Gastroesophageal sphincter (tissue), 4 donors: ENCODE measurements around the gene GALNT5. TPM values are rescaled to one million over a fixed set of nuclear protein-coding genes. Genes with fewer than 3 reads are reported as not detected.

ENCODE experiments used
- ATAC-seq: fragments of 150-250 bp; one replicate; pipeline ENCODE4 v1.9.1; 2016; ENCODE audit warnings: mild to moderate bottlenecking, moderate library complexity
- H3K27ac ChIP-seq, 4 donors: fragments of 200-600 bp; sonication (generic) in 3 of 4; 1 replicate in 3 of 4; 2 replicates in 1 of 4; pipeline ENCODE4 v1.5.1; 2016 to 2019
- H3K27me3 ChIP-seq: fragments of 200-600 bp; sonication (generic); one replicate; pipeline ENCODE4 v1.5.1; 2019
- H3K36me3 ChIP-seq, 2 donors: fragments of 200-600 bp; sonication (generic); one replicate each; pipeline ENCODE4 v1.5.1; 2019; ENCODE audit warnings: control low read depth in 1 of 2
- H3K4me1 ChIP-seq, 3 donors: fragments of 200-600 bp; sonication (generic); 1 replicate in 2 of 3; 2 replicates in 1 of 3; pipeline ENCODE4 v1.5.1; 2016 to 2019; ENCODE audit warnings: control low read depth in 2 of 3
- H3K4me3 ChIP-seq, 2 donors: fragments of 200-600 bp; sonication (generic); one replicate each; pipeline ENCODE4 v1.5.1; 2019; ENCODE audit warnings: mild to moderate bottlenecking in 1 of 2, moderate library complexity in 1 of 2
- H3K9me3 ChIP-seq, 3 donors: fragments of 200-600 bp; sonication (generic); one replicate each; pipeline ENCODE4 v1.5.1; 2017 to 2019; ENCODE audit warnings: control low read depth in 2 of 3
- EP300 ChIP-seq: sonication (generic); formaldehyde crosslinking; IDR thresholded peaks from one replicate; pipeline ENCODE4 v1.6.1; 2017; ENCODE audit warnings: antibody characterized with exemption, mild to moderate bottlenecking
- POLR2A ChIP-seq, 2 donors: fragments of 450-650 bp; IDR thresholded peaks; one replicate each; pipeline ENCODE4 v1.6.1; 2017; ENCODE audit warnings: antibody characterized with exemption in 2 of 2, mild to moderate bottlenecking in 2 of 2, moderate library complexity in 1 of 2
- POLR2AphosphoS5 ChIP-seq: sonication (generic); formaldehyde crosslinking; IDR thresholded peaks from one replicate; pipeline ENCODE4 v1.6.1; 2017; ENCODE audit warnings: antibody characterized with exemption
- WGBS, 2 donors: methylation state at CpG; one replicate each; pipeline ENCODE4 v1.1.5; 2018; ENCODE audit warnings: low coverage in 1 of 2; 5-methylcytosine and 5-hydroxymethylcytosine counted together
- total RNA-seq, 4 donors: library from RNA; depleted of rRNA; stranded (reverse); fragments of >200 nt; gene quantifications; one replicate each; pipeline ENCODE4 v1.1.0, GENCODE V29; 2016
- TF ChIP-seq, protein P1 (sequence below), 4 experiments: fragments of 200-600 bp in 2 of 4; fragments of 450-650 bp in 2 of 4; sonication (generic) in 1 of 4; IDR thresholded peaks; one replicate each; pipeline ENCODE4 v1.5.1; 2017 to 2019; ENCODE audit warnings: antibody characterized with exemption in 4 of 4, mild to moderate bottlenecking in 2 of 4, moderate library complexity in 2 of 4

GALNT5 gene
- total RNA-seq, 4 donors from 2014 or later, result under 0.01 to 0.89 (median 0.24) TPM

GRCh38 chr2:157321466-157321865, 64.0 kb downstream of the GALNT5 start:
- Histone ChIP-seq H3K27me3 (no peaks in the 10 kb centered on the region), H3K4me3 (no peak overlapping the region), H3K9me3 (no peaks in the 10 kb centered on the region), H3K4me1 (no peaks in the 10 kb centered on the region), H3K36me3 (no peaks in the 10 kb centered on the region), H3K27ac (no peak overlapping the region)
- TF ChIP-seq, protein P1, sequence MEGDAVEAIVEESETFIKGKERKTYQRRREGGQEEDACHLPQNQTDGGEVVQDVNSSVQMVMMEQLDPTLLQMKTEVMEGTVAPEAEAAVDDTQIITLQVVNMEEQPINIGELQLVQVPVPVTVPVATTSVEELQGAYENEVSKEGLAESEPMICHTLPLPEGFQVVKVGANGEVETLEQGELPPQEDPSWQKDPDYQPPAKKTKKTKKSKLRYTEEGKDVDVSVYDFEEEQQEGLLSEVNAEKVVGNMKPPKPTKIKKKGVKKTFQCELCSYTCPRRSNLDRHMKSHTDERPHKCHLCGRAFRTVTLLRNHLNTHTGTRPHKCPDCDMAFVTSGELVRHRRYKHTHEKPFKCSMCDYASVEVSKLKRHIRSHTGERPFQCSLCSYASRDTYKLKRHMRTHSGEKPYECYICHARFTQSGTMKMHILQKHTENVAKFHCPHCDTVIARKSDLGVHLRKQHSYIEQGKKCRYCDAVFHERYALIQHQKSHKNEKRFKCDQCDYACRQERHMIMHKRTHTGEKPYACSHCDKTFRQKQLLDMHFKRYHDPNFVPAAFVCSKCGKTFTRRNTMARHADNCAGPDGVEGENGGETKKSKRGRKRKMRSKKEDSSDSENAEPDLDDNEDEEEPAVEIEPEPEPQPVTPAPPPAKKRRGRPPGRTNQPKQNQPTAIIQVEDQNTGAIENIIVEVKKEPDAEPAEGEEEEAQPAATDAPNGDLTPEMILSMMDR (IDR thresholded peaks at IDR 0.05), result no peak
- TF ChIP-seq EP300 (no peak), POLR2A (IDR thresholded peaks at IDR 0.05) (no peak)
- no peak for ATAC-seq
- WGBS, 2 donors, result 73 to 85% methylated on average over 2 of the region's 2 CpGs

- Histone ChIP-seq H3K4me1 (no peaks in the 10 kb centered on the region), H3K9me3 (no peaks in the 10 kb centered on the region), H3K27ac (no peak overlapping the region), H3K27me3 (no peaks in the 10 kb centered on the region), H3K36me3 (no peaks in the 10 kb centered on the region), H3K4me3 (no peak overlapping the region)
- ATAC-seq, result no peak
- TF ChIP-seq EP300, result no peak
- no peak for TF ChIP-seq POLR2AphosphoS5
- no peak for TF ChIP-seq POLR2A (IDR thresholded peaks at IDR 0.05)
- TF ChIP-seq, protein P1 (IDR thresholded peaks at IDR 0.05), result no peak
- WGBS, 2 donors, result 78 to 91% methylated on average over 4 of the region's 4 CpGs
Measured at GRCh38 chr2:157322432-157322831, 64.9 kb downstream of the GALNT5 start.

DNA sequence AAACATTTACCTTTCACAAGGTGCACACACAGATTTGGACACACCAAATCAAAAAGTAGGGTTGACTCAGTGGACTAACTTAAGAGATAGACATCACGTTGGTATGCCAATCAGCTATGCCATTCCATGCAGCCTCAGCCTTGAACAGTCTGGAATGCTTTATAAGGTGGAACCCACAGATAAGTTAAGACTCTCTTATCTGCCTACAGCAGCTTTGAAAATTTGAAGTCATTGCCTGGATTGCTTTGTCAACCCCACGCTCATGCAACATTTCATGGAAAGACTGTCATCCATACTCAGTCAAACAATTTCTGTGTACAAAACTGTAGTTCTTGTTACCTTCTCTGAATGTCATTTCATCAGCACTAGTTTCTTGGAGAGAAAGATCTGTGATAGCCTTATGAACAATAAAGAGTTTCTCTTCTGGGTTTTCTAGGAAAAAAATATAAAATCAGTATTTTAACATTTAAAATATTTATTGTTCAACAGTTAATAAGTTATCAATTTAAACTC, 66.9 kb downstream of the GALNT5 start:
- Histone ChIP-seq H3K4me1 (no peaks in the 10 kb centered on the region), H3K4me3 (no peak overlapping the region), H3K27me3 (no peaks in the 10 kb centered on the region), H3K27ac (no peak overlapping the region), H3K36me3 (no peaks in the 10 kb centered on the region), H3K9me3 (no peaks in the 10 kb centered on the region)
- TF ChIP-seq EP300, result no peak
- no peak for TF ChIP-seq POLR2AphosphoS5
- TF ChIP-seq, protein P1 (IDR thresholded peaks at IDR 0.05), result no peak
- TF ChIP-seq POLR2A (IDR thresholded peaks at IDR 0.05), result no peak
- 72 to 83% methylated on average over 2 of the region's 2 CpGs for WGBS, 2 donors
- no peak for ATAC-seq

DNA sequence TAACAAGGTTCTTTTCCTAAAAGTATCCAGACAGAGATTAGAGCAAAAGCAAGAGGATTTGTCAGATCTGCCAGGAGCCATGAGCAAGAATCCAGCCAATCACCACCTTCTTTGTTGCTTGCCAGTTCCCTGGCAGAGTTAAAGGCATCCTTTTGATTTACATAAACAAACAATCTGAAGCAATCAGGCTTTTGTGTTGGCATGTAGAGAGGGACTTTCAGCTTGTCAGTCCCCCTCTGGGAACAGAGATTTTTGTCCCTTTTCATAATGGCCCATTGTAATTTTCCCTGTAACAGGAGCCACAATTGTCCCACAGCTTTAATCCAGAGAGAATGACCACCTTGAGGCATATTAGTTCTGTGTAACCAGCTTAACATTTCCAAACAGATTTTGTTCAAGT, 68.3 kb downstream of the GALNT5 start, which contains the start of gene ERMN:
TSS of gene ERMN (minus strand) at position 39 of the 400 bp plus-strand sequence. CDS start 182 bp downstream, outside the sequence.
- Histone ChIP-seq H3K9me3 (no peaks in the 10 kb centered on the region), H3K27ac (no peak within 1 kb of the TSS), H3K4me1 (no peaks in the 10 kb centered on the region), H3K4me3 (no peak within 1 kb of the TSS), H3K36me3 (no peaks in the 10 kb centered on the region), H3K27me3 (no peaks in the 10 kb centered on the region)
- TF ChIP-seq POLR2AphosphoS5 (no peak), POLR2A (IDR thresholded peaks at IDR 0.05) (no peak), EP300 (no peak)
- TF ChIP-seq, protein P1 (IDR thresholded peaks at IDR 0.05), result no peak
- no peak for ATAC-seq

GRCh38 chr2:157326698-157327097, 69.2 kb downstream of the GALNT5 start:
- TF ChIP-seq, protein P1 (IDR thresholded peaks at IDR 0.05), result no peak
- TF ChIP-seq EP300 (no peak), POLR2AphosphoS5 (no peak), POLR2A (IDR thresholded peaks at IDR 0.05) (no peak)
- Histone ChIP-seq H3K27ac (no peak overlapping the region), H3K4me1 (no peaks in the 10 kb centered on the region), H3K36me3 (no peaks in the 10 kb centered on the region), H3K27me3 (no peaks in the 10 kb centered on the region), H3K9me3 (no peaks in the 10 kb centered on the region), H3K4me3 (no peak overlapping the region)
- WGBS, 2 donors, result 79 to 88% methylated on average over 3 of the region's 3 CpGs
- no peak for ATAC-seq
